Measurements from ENCODE around the gene FLOT1. TPM values are rescaled to one million over a fixed set of nuclear protein-coding genes. Genes with fewer than 3 reads are reported as not detected.

Gene FLOT1
- total and polyA plus RNA-seq, 9 of the 15 experiments (the other 6 are each of a cell fraction or from before 2014, with no cell fraction given): 11.7 to 149 (median 118) TPM

DNA sequence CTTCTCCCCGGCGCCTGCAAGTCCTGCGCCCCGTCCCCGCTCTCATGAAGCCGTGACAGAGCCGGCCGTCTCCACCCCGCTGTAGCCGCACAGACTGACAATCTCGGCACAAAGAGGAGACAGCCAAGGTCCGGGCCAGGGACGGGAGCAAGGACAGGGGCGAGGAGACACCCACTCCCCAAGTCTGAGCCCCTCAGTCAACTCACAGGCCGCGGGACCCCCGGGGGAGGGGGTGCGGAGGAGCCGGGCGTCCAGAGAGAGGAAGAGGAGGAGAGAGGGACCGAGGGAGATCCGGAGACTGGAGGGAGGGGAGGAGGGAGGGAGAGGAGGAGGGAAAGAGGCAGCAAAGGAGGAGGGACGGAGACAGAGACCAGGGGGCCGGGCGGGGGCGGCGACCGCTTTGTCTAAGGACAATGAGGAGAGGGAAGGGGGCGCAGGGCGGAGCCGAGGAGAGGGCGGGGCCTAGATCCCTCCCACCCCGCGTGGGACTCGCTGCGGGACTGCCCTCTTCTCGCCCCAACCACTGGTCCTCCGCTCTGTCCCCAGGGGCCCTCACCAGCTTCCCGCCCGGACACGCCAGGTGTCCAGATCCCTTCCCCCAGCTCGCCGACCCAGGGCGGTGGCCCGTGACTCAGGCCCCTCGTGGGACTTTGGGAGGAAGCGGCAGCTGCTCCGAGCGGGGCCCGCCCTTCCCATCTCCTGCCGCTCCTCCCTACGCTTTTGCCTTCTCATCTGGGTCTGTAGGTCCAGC lies 55.4 kb downstream of the FLOT1 start (continued):
- TF ChIP-seq, protein P1, sequence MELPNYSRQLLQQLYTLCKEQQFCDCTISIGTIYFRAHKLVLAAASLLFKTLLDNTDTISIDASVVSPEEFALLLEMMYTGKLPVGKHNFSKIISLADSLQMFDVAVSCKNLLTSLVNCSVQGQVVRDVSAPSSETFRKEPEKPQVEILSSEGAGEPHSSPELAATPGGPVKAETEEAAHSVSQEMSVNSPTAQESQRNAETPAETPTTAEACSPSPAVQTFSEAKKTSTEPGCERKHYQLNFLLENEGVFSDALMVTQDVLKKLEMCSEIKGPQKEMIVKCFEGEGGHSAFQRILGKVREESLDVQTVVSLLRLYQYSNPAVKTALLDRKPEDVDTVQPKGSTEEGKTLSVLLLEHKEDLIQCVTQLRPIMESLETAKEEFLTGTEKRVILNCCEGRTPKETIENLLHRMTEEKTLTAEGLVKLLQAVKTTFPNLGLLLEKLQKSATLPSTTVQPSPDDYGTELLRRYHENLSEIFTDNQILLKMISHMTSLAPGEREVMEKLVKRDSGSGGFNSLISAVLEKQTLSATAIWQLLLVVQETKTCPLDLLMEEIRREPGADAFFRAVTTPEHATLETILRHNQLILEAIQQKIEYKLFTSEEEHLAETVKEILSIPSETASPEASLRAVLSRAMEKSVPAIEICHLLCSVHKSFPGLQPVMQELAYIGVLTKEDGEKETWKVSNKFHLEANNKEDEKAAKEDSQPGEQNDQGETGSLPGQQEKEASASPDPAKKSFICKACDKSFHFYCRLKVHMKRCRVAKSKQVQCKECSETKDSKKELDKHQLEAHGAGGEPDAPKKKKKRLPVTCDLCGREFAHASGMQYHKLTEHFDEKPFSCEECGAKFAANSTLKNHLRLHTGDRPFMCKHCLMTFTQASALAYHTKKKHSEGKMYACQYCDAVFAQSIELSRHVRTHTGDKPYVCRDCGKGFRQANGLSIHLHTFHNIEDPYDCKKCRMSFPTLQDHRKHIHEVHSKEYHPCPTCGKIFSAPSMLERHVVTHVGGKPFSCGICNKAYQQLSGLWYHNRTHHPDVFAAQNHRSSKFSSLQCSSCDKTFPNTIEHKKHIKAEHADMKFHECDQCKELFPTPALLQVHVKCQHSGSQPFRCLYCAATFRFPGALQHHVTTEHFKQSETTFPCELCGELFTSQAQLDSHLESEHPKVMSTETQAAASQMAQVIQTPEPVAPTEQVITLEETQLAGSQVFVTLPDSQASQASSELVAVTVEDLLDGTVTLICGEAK (IDR thresholded peaks at IDR 0.05): peak; percentile 62
- TF ChIP-seq, protein P1 (CRISPR knock-in tag; IDR thresholded peaks at IDR 0.05): no peak
- TF ChIP-seq POLR2G (IDR thresholded peaks at IDR 0.05; ENCODE audit: low read depth, low read length) (peak; percentile 85), KLF1 (tag; IDR thresholded peaks at IDR 0.05) (peak; percentile 97; the same call in 1 of the 2 replicates), COPS2 (conservative IDR thresholded peaks at IDR 0.05) (no peak), POLR2AphosphoS2 (IDR thresholded peaks at IDR 0.05; ENCODE audit: low read length) (0 out of 2 replicates have a peak, but pooled peaks have one; percentile 29), RHOXF2B (CRISPR knock-in tag; conservative IDR thresholded peaks at IDR 0.05) (peak; percentile 76; the same call in 1 of the 2 replicates), MYNN (IDR thresholded peaks at IDR 0.05) (peak; percentile 77; the same call in 1 of the 2 replicates), MYNN (CRISPR knock-in tag; IDR thresholded peaks at IDR 0.05) (no peak), VEZF1 (CRISPR knock-in tag; IDR thresholded peaks at IDR 0.05) (peak; percentile 64; the same call in 1 of the 2 replicates)
- TF ChIP-seq, protein P2, sequence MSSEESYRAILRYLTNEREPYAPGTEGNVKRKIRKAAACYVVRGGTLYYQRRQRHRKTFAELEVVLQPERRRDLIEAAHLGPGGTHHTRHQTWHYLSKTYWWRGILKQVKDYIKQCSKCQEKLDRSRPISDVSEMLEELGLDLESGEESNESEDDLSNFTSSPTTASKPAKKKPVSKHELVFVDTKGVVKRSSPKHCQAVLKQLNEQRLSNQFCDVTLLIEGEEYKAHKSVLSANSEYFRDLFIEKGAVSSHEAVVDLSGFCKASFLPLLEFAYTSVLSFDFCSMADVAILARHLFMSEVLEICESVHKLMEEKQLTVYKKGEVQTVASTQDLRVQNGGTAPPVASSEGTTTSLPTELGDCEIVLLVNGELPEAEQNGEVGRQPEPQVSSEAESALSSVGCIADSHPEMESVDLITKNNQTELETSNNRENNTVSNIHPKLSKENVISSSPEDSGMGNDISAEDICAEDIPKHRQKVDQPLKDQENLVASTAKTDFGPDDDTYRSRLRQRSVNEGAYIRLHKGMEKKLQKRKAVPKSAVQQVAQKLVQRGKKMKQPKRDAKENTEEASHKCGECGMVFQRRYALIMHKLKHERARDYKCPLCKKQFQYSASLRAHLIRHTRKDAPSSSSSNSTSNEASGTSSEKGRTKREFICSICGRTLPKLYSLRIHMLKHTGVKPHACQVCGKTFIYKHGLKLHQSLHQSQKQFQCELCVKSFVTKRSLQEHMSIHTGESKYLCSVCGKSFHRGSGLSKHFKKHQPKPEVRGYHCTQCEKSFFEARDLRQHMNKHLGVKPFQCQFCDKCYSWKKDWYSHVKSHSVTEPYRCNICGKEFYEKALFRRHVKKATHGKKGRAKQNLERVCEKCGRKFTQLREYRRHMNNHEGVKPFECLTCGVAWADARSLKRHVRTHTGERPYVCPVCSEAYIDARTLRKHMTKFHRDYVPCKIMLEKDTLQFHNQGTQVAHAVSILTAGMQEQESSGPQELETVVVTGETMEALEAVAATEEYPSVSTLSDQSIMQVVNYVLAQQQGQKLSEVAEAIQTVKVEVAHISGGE (CRISPR knock-in tag; IDR thresholded peaks at IDR 0.05): peak in 1 of 3 experiments; percentile 72; a peak in 1 of 6 replicates
